ENCODE data around the gene PCSK5. TPM values are rescaled to one million over a fixed set of nuclear protein-coding genes. Genes with fewer than 3 reads are reported as not detected.

The PCSK5 gene
- total RNA-seq, 1 experiment from 2014 or later: 7.5 TPM

GRCh38 chr9:76349865-76350264, 459.4 kb downstream of the PCSK5 start:
- H3K9me3 Mint-ChIP-seq: no peaks in the 10 kb centered on the region
- H2BK5ac ChIP-seq (ENCODE audit: insufficient read length, low read length): no peak overlapping the region
- H2AK5ac ChIP-seq (ENCODE audit: insufficient read length, low read length): no peak overlapping the region
- H2BK12ac ChIP-seq (ENCODE audit: insufficient read length, low read depth, low read length): no peak overlapping the region
- no peak overlapping the region for H2BK20ac ChIP-seq (ENCODE audit: low read depth, low read length, poor library complexity, severe bottlenecking)
- no peaks in the 10 kb centered on the region for H3K27me3 Mint-ChIP-seq (ENCODE audit: low read depth)
- 0 out of 4 replicates have a peak, but pooled peaks cover 0 to 2% of the 10 kb centered on the region in 2 experiments for H3K4me1 Mint-ChIP-seq
- no peaks in the 10 kb centered on the region for H3K79me2 ChIP-seq (ENCODE audit: insufficient read depth, low read length)
- H3K27ac Mint-ChIP-seq: no peak overlapping the region
- no peak overlapping the region for H3K14ac ChIP-seq (ENCODE audit: insufficient read depth, low read length)
- no peak overlapping the region for H3K23ac ChIP-seq (ENCODE audit: insufficient read length, low read depth, low read length)
- no peaks in the 10 kb centered on the region for H4K20me1 ChIP-seq (ENCODE audit: control insufficient read depth, insufficient read depth, insufficient read length)
- H3K23me2 ChIP-seq (ENCODE audit: insufficient read length, low read depth, low read length, poor library complexity, severe bottlenecking): no peaks in the 10 kb centered on the region
- TF ChIP-seq CTCF (conservative IDR thresholded peaks at IDR 0.05): no peak
- H3K56ac ChIP-seq (ENCODE audit: insufficient read length, low read depth, low read length): no peak overlapping the region
- no peak overlapping the region for H2AFZ ChIP-seq (ENCODE audit: low read length)
- H3K4me2 ChIP-seq (ENCODE audit: insufficient read depth, insufficient read length, low read length): no peak overlapping the region
- no peak for DNase-seq
- no peaks in the 10 kb centered on the region for H3K36me3 Mint-ChIP-seq (ENCODE audit: insufficient read depth in 1 of 3, low read depth in 3 of 3)
- no peak overlapping the region for H3K18ac ChIP-seq (ENCODE audit: insufficient read length, low read depth, low read length)
- no peak overlapping the region for H3K4ac ChIP-seq (ENCODE audit: low read depth, low read length)
- no peaks in the 10 kb centered on the region for H3K79me1 ChIP-seq (ENCODE audit: insufficient read depth, low read depth, low read length, poor library complexity, severe bottlenecking)
- no peak overlapping the region for H2BK15ac ChIP-seq (ENCODE audit: low read depth, low read length)
- H3K9me3 ChIP-seq (ENCODE audit: control insufficient read depth, low read depth, low read length): no peaks in the 10 kb centered on the region
- H4K5ac ChIP-seq (ENCODE audit: insufficient read length, low read depth, low read length): no peak overlapping the region
- H3K27ac ChIP-seq (ENCODE audit: insufficient read length, low read depth, low read length): no peak overlapping the region
- no peak overlapping the region for H2BK120ac ChIP-seq (ENCODE audit: low read depth, low read length, poor library complexity, severe bottlenecking)
- no peak overlapping the region for H3K9ac ChIP-seq (ENCODE audit: extremely low read depth, insufficient read length, low read length)
- no peak overlapping the region for H4K8ac ChIP-seq (replicated peaks; ENCODE audit: insufficient read length, low read depth, low read length)
- H4K91ac ChIP-seq (ENCODE audit: insufficient read length, low read depth, low read length): no peak overlapping the region
- no peak overlapping the region for H3T11ph ChIP-seq (ENCODE audit: low read length)
- WGBS (ENCODE audit: extremely low coverage, insufficient read length, low lambda C conversion rate): no CpG with 5 or more reads among the region's 1 CpG
- no peaks in the 10 kb centered on the region for H3K27me3 ChIP-seq (ENCODE audit: insufficient read depth, low read length)
- H3K4me3 Mint-ChIP-seq: no peak overlapping the region
- no peaks in the 10 kb centered on the region for H3K4me1 ChIP-seq (ENCODE audit: insufficient read depth, low read length)

Data from H9 (cell line).